SK-N-MC (cell line): ENCODE data around the gene BIRC7.

Experiments used
- DNase-seq: peaks from one replicate; pipeline ENCODE4 v3.0.0-alpha.2; 2011; ENCODE audit warnings: low read depth, low spot score
- H3K27ac ChIP-seq: fragments of 200-600 bp; sonication (generic); 2 replicates; pipeline ENCODE4 v1.5.1; 2016; ENCODE audit warnings: mixed run types
- H3K36me3 ChIP-seq: fragments of 200-600 bp; sonication (generic); 2 replicates; pipeline ENCODE4 v1.6.1; 2017; ENCODE audit warnings: antibody characterized with exemption, low read length, mixed read lengths; ENCODE audit not compliant: insufficient read depth
- H3K4me3 ChIP-seq: fragments of 200-600 bp; sonication (generic); 2 replicates; pipeline ENCODE4 v1.5.1; 2016
- H3K9ac ChIP-seq: fragments of 200-600 bp; sonication (generic); 2 replicates; pipeline ENCODE4 v1.8.0; 2017; ENCODE audit warnings: mixed run types, mixed read lengths; ENCODE audit not compliant: insufficient read length
- H3K9me3 ChIP-seq: fragments of 200-600 bp; sonication (generic); 2 replicates; pipeline ENCODE4 v1.6.1; 2017; ENCODE audit warnings: low read depth, mild to moderate bottlenecking, antibody characterized with exemption, low read length, moderate library complexity, mixed read lengths
- EZH2 ChIP-seq: fragments of 200-600 bp; sonication (generic); IDR thresholded peaks from one replicate; pipeline ENCODE4 v1.6.1; 2017; ENCODE audit warnings: antibody characterized with exemption
- FOXP2 ChIP-seq: optimal IDR thresholded peaks from 2 replicates; pipeline ENCODE3; 2011; ENCODE audit warnings: mild to moderate bottlenecking, moderate library complexity; ENCODE audit not compliant: insufficient read depth; ENCODE audit errors: extremely low read length, control extremely low read depth
- POLR2AphosphoS5 ChIP-seq: IDR thresholded peaks from 2 replicates; pipeline ENCODE4 v1.6.1; 2012; ENCODE audit warnings: mild to moderate bottlenecking, low read depth, low read length, borderline replicate concordance

The BIRC7 gene

GRCh38 chr20:63189846-63190559 lies 45.7 kb upstream of the BIRC7 start:
- H3K4me3 ChIP-seq, result no peak overlapping the region
- no peaks in the 10 kb centered on the region for H3K9me3 ChIP-seq
- H3K9ac ChIP-seq, result no peak overlapping the region
- no peak overlapping the region for H3K27ac ChIP-seq
- peaks cover 4% of the 10 kb centered on the region; the same call in 1 of the 2 replicates for H3K36me3 ChIP-seq
- no peak for DNase-seq
- TF ChIP-seq POLR2AphosphoS5 (no peak), EZH2 (no peak), FOXP2 (no peak)

- TF ChIP-seq POLR2AphosphoS5, result no peak
- TF ChIP-seq FOXP2, result no peak
- TF ChIP-seq EZH2, result no peak
Measured at GRCh38 chr20:63190828-63191227, 44.9 kb upstream of the BIRC7 start.

GRCh38 chr20:63191400-63191799 lies 44.3 kb upstream of the BIRC7 start:
- no peak for DNase-seq
- no peak for TF ChIP-seq POLR2AphosphoS5
- no peak for TF ChIP-seq FOXP2
- TF ChIP-seq EZH2, result no peak
- Histone ChIP-seq H3K4me3 (no peak overlapping the region), H3K36me3 (peaks cover 17% of the 10 kb centered on the region), H3K9me3 (no peaks in the 10 kb centered on the region), H3K9ac (no peak overlapping the region), H3K27ac (no peak overlapping the region)

More at GRCh38 chr20:63190828-63191227, 44.9 kb upstream of the BIRC7 start:
- Histone ChIP-seq H3K9ac (no peak overlapping the region), H3K4me3 (no peak overlapping the region), H3K9me3 (no peaks in the 10 kb centered on the region), H3K27ac (no peak overlapping the region), H3K36me3 (peaks cover 12% of the 10 kb centered on the region)
- no peak for DNase-seq

DNA sequence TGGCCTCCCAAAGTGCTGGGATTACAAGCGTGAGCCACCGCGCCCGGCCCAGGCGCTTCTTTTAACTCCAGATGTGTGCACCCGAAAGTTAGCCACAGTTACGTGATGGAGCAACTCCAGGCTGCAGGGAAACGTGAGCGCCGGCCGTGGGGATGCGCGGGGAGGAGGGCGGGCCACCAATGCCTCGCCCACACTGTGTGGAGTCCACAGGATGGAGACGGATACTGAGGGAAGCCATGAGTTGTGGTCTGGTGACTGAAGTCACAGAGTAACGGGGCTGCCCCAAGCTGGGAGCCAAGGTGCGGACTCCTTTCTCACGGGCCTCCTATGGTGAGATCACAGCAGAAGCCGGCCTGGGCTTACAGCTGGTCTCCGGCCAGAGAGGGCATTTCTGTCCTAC lies 43.0 kb upstream of the BIRC7 start:
- peaks cover 23% of the 10 kb centered on the region for H3K36me3 ChIP-seq
- no peak overlapping the region for H3K9ac ChIP-seq
- no peak for DNase-seq
- H3K27ac ChIP-seq, result no peak overlapping the region
- TF ChIP-seq POLR2AphosphoS5 (no peak), FOXP2 (no peak), EZH2 (no peak)
- no peak overlapping the region for H3K4me3 ChIP-seq
- H3K9me3 ChIP-seq, result no peaks in the 10 kb centered on the region

DNA sequence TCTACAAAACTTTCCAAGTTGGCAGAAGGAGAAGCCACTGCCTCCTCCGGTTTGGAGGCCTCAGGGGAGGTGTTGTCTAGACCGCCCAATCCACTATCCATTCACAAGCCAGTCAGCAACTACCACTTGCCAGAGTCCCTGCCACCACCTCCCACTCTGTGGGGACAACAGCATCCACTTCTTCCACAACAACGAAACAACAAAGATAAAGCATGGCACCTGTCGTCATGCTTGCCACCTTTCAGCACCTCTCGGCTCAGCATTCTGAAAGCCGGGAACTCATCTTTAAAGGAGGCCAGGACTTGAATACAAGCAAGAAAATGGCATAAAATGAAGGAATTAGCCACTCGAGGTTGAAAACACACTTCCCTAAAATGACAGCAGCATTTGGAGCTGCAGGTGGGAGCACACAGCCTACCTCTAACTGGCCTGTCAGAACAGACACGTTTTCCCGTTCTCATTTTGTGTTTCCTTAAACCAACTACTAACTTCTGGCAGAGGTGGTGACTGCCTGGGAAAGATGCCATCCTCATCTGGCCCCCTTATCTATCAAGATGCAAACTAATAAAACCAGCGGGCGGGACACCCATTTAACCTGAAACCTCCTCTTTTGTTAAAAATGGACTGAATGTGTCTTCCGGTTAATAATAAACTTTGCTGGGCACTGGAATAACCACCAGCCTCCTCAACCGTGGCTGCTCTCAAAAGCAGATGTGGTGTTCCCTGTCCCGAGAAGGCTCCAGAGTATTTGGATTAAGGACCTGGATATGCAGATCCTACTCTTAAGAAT lies 41.5 kb upstream of the BIRC7 start:
- no peaks in the 10 kb centered on the region for H3K9me3 ChIP-seq
- H3K9ac ChIP-seq, result no peak overlapping the region
- DNase-seq, result no peak
- TF ChIP-seq EZH2, result no peak
- TF ChIP-seq POLR2AphosphoS5, result no peak
- TF ChIP-seq FOXP2, result no peak
- H3K36me3 ChIP-seq, result peaks cover 23% of the 10 kb centered on the region
- no peak overlapping the region for H3K27ac ChIP-seq
- H3K4me3 ChIP-seq, result no peak overlapping the region

- H3K4me3 ChIP-seq, result no peak overlapping the region
- no peak for DNase-seq
- no peaks in the 10 kb centered on the region for H3K9me3 ChIP-seq
- H3K36me3 ChIP-seq, result peaks cover 23% of the 10 kb centered on the region
- no peak overlapping the region for H3K27ac ChIP-seq
- no peak for TF ChIP-seq EZH2
- no peak for TF ChIP-seq POLR2AphosphoS5
- no peak for TF ChIP-seq FOXP2
- no peak overlapping the region for H3K9ac ChIP-seq
Measured at GRCh38 chr20:63194797-63195173, 40.9 kb upstream of the BIRC7 start.

- DNase-seq, result no peak
- H3K9me3 ChIP-seq, result no peaks in the 10 kb centered on the region
- peaks cover 35% of the 10 kb centered on the region for H3K36me3 ChIP-seq
- no peak overlapping the region for H3K27ac ChIP-seq
- TF ChIP-seq POLR2AphosphoS5, result no peak
- TF ChIP-seq EZH2, result no peak
- TF ChIP-seq FOXP2, result no peak
- H3K4me3 ChIP-seq, result no peak overlapping the region
- H3K9ac ChIP-seq, result no peak overlapping the region
Measured at GRCh38 chr20:63196768-63197470, 38.8 kb upstream of the BIRC7 start.

GRCh38 chr20:63198606-63199005 lies 37.1 kb upstream of the BIRC7 start:
- H3K9me3 ChIP-seq, result no peaks in the 10 kb centered on the region
- H3K27ac ChIP-seq, result no peak overlapping the region
- H3K9ac ChIP-seq, result no peak overlapping the region
- DNase-seq, result no peak
- no peak for TF ChIP-seq FOXP2
- TF ChIP-seq EZH2, result no peak
- no peak for TF ChIP-seq POLR2AphosphoS5
- H3K36me3 ChIP-seq, result peaks cover 52% of the 10 kb centered on the region
- no peak overlapping the region for H3K4me3 ChIP-seq
